ENCODE data around the gene AFAP1L2.

AFAP1L2 gene, protein sequence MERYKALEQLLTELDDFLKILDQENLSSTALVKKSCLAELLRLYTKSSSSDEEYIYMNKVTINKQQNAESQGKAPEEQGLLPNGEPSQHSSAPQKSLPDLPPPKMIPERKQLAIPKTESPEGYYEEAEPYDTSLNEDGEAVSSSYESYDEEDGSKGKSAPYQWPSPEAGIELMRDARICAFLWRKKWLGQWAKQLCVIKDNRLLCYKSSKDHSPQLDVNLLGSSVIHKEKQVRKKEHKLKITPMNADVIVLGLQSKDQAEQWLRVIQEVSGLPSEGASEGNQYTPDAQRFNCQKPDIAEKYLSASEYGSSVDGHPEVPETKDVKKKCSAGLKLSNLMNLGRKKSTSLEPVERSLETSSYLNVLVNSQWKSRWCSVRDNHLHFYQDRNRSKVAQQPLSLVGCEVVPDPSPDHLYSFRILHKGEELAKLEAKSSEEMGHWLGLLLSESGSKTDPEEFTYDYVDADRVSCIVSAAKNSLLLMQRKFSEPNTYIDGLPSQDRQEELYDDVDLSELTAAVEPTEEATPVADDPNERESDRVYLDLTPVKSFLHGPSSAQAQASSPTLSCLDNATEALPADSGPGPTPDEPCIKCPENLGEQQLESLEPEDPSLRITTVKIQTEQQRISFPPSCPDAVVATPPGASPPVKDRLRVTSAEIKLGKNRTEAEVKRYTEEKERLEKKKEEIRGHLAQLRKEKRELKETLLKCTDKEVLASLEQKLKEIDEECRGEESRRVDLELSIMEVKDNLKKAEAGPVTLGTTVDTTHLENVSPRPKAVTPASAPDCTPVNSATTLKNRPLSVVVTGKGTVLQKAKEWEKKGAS

GRCh38 chr10:114404171-114405010 is at the start of gene AFAP1L2:
AFAP1L2 (minus strand) TSS chr10:114404502; CDS start chr10:114404455, 47 bp downstream.
- DNase-seq (ENCODE audit: low spot score) = no peak

- no peak for DNase-seq (ENCODE audit: low spot score)
Observed at GRCh38 chr10:114453576-114453975, 49.3 kb upstream of the AFAP1L2 start.

DNA sequence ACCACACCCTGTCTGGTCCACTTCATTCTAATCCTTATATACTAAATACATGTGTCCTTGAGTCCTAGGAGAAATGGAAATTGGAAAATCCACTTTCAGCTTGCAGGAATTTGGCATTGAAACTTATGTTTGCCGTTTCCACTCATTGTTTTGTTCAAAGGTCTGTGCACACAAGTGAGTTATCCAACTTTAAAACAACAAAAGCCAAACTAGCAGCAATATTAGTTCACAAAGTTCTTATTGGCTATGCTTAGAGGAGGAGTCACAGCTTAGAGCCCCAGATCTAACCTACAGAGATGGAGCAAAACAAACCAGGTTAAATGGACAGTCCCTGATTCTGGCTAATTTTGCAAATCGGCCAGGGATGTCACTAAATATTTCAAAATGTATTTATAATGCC is 44.6 kb upstream of the AFAP1L2 start:
- no peak for DNase-seq (ENCODE audit: low spot score)

- no peak for DNase-seq (ENCODE audit: low spot score)
Observed at GRCh38 chr10:114445332-114445731, 41.0 kb upstream of the AFAP1L2 start.

GRCh38 chr10:114444819-114445218 is 40.5 kb upstream of the AFAP1L2 start:
- no peak for DNase-seq (ENCODE audit: low spot score)

- DNase-seq (ENCODE audit: low spot score) = no peak
Observed at GRCh38 chr10:114442091-114442630, 37.9 kb upstream of the AFAP1L2 start.

DNA sequence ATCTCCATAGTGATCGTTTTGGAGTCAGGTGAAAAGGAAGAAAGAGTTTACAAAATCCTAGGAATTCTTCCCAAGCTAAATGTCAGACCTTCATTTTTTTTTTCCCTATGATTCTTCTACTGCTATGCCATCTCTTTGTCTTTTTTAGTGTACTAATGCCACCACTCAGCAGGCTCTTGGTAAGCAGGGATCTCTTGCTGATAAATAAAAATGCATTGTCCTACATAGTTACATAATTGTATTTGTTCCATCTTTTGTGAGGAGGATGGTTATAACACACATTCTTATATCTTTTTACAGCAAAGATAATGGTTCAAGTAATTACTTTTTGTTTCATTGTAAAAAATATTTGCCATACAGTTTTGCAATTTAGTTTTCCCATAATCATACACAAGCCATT is 36.8 kb upstream of the AFAP1L2 start:
- DNase-seq (ENCODE audit: low spot score) = no peak

DNA sequence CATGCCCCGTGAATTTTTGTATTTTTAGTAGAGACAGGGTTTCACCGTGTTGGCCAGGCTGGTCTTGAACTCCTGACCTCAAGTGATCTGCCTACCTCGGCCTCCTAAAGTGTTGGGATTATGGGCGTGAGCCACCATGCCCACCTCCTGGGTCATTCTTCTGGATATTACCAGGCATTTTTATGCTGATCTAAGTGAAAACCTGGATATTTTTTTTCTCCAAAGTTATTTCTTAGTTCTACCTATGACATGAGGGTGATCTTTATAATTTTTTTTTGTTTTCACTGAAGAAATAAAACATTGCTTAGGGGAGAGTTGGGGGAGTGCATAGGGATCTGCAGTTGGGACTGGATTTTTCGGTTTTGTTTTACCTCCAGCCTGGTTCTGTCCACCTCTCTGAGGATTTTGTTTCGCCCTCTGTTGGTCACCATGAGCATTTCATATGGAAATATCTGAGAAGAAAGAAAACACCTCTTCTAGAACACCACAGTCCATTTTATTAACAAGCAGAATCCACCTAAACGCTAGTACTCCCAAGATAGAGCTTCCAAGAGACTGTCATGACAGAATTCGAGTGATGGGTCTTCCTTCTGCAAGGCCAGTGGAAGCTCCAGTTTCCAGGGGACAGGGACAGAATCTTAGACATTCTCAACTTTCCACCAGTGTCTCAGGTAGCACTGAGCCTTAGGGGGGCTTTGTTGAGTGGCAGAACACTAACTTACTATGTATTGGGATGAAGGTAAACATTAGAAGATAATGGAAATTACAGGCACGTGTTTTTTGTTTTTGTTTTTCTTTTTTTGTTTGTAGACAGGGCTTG is 33.4 kb upstream of the AFAP1L2 start:
- no peak for DNase-seq (ENCODE audit: low spot score)

GRCh38 chr10:114436941-114437340 is 32.6 kb upstream of the AFAP1L2 start:
- no peak for DNase-seq (ENCODE audit: low spot score)

- no peak for DNase-seq (ENCODE audit: low spot score)
Observed at GRCh38 chr10:114432566-114433093, 28.3 kb upstream of the AFAP1L2 start.

GRCh38 chr10:114431414-114432135 is 27.3 kb upstream of the AFAP1L2 start:
- no peak for DNase-seq (ENCODE audit: low spot score)

- DNase-seq (ENCODE audit: low spot score) = no peak
Observed at GRCh38 chr10:114430688-114431413, 26.5 kb upstream of the AFAP1L2 start.

- DNase-seq (ENCODE audit: low spot score) = no peak
Observed at GRCh38 chr10:114429581-114430335, 25.5 kb upstream of the AFAP1L2 start.

DNA sequence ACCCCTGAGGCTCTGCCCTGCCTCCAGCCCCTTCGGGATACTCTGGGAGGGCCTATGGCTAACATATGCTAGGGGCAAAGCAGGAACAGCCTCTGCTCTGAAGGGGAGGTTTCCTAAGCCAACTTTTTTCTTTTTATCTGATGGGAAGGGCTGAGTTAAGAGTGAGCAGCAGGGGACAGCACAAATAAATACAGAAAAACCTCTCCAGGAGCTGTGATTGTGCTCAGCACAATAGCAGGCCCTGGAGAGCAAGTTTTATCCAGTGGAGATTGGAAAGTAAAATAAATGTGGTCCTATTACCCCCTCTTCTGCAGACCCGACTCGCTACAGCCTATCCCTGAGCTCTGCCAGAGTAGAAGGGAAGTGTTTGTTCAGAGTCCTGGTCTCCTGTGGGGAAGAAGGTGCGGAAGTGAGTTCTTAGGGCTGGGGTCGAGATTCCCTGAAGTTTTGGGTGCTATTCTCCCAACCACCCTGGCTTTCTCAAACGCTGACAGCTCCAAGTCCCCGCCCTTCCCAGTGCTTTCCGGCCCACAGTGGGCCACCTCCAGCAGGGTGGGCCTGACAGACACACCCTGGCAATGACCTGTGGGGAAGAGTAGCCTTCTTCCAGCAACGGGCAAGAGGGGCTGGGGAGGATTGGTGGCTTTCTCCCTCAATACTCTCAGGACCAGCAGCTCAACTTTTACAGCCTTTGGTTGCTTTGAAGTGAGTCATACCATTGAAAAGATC is 23.0 kb upstream of the AFAP1L2 start:
- DNase-seq (ENCODE audit: low spot score) = no peak

DNA sequence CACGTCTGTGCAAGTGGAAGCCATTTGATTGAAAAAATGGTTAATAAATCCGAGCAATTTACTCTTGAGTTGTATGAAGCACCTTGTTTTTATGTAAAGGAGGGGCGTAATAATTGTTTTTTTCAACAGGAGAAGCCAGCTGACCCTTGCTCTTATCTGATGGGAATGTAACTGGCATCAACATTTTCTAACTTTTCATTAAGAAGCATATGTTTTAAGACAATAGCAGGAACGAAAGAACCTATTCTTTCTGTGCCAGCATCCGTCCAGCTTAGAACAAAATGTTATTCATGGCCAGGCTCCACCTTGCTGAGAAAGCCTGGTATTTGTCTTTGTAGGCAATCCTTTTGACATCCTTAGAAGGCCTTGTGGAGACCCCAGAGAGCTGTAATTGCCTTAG is 22.2 kb upstream of the AFAP1L2 start:
- DNase-seq (ENCODE audit: low spot score) = no peak

DNA sequence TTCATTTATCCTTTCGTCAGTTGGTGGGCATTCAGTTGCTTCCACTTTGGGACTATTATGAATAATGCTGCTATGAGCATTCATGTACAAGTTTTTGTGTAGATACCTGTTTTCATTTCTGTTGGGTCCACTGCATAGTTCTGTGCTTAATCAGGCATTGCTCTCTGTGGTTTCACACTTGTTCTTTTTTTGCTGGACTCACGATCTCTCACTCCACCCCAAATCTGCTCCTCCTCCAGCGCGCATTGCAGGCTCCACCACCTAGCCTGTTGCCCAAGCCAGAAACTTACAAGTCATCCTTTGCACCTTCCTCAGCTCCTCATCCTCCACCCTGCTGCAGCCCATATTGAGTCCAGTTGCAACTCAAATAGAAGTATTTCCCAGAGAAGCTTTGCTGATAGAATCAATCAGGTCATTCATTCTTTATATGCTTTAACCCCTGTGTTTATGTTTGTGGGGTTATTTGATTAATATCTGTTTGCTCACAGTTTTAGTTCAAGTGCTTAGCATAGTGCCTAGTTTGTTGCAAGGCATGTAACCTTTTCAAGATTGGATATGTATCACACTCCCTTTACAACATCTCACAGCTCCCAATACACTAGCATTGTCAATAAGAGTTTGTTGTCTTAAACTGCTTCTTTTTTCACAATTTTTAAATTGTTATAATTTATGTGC is 16.6 kb upstream of the AFAP1L2 start:
- no peak for DNase-seq (ENCODE audit: low spot score)

DNA sequence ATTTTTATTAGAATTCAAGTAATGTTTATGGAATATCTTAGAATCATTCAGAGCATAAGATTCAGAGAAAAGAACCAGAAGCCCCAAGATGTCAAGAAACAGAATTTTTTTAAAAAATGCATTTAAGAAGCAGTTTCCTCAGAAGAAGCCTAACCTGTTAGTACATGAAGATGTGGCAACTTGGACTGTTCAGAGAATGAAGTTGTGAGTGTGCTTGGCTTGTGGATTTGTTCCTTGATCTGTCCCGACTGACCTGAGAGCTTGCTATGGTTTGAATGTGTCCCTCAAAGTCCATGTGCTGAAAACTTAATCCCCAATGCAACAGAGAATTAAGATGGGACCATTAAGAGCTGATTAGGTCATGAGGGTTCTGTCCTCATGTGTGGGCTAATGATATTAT is 13.8 kb upstream of the AFAP1L2 start:
- no peak for DNase-seq (ENCODE audit: low spot score)
